HCT116 (cell line): ENCODE measurements around the gene MDM2. TPM values are rescaled to one million over a fixed set of nuclear protein-coding genes. Genes with fewer than 3 reads are reported as not detected.

Experiments
- ATAC-seq: fragments of 200-7000 bp; cut with Tn5 transposase; 2 replicates; pipeline ENCODE4 v1.9.1; 2020; ENCODE audit warnings: mild to moderate bottlenecking, moderate library complexity
- BruUV-seq: library from RNA; stranded (reverse); fragments of 400-500 nt; replicated peaks from 2 replicates; lab custom pipeline; 2021; lab: Mats Ljungman, UMichigan
- CTCF ChIA-PET: fragments of 300-600 bp; sonication (Branson Sonifier 250); formaldehyde crosslinking; loops from one replicate; lab custom pipeline; 2021; ENCODE audit warnings: antibody characterized with exemption; lab: Charles Lee
- POLR2A ChIA-PET: fragments of 300-600, 350-600 bp; sonication (Branson Sonifier 250); formaldehyde crosslinking; loops from one replicate; lab custom pipeline; 2021; ENCODE audit warnings: antibody characterized with exemption; lab: Charles Lee
- RAD21 ChIA-PET, 2 experiments: fragments of 300-600 bp; sonication (Branson Sonifier 250); formaldehyde crosslinking; loops; one replicate each; lab custom pipeline; 2023; ENCODE audit warnings: low total read pairs in 2 of 2; ENCODE audit not compliant: uncharacterized antibody in 2 of 2, unreplicated experiment in 2 of 2, low non-redundant PET in 1 of 2; lab: Charles Lee
- DNase-seq: peaks from one replicate; pipeline ENCODE4 v3.0.0-alpha.2; 2010; ENCODE audit warnings: low read depth, low spot score
- H2AFZ ChIP-seq: fragments of 200-600 bp; shearing (Covaris generic), sonication (generic); 2 replicates; pipeline ENCODE4 v1.6.1; 2017; ENCODE audit warnings: low read depth, mixed run types, mixed read lengths, antibody characterized with exemption, low read length; ENCODE audit not compliant: poor library complexity, severe bottlenecking
- H3K27ac ChIP-seq: 2 replicates; pipeline ENCODE4 v1.5.1; 2012; ENCODE audit warnings: low read depth, low read length
- H3K27me3 ChIP-seq: fragments of 200-600 bp; sonication (generic); 2 replicates; pipeline ENCODE4 v1.6.1; 2016; ENCODE audit warnings: mixed run types, low read length, mixed read lengths; ENCODE audit not compliant: insufficient read depth
- H3K36me3 ChIP-seq, 2 experiments: fragments of 200-500 bp in 1 of 2; fragments of 200-600 bp in 1 of 2; sonication (Bioruptor generic) in 1 of 2; sonication (generic) in 1 of 2; 2 replicates each; pipeline versions ENCODE4 v1.5.1 to v1.6.1; 2014 to 2016; ENCODE audit warnings: low read length in 2 of 2, inconsistent platforms in 1 of 2, mixed read lengths in 1 of 2, mixed run types in 1 of 2; ENCODE audit not compliant: insufficient read depth in 2 of 2, control insufficient read depth in 1 of 2
- H3K4me1 ChIP-seq, 2 experiments: fragments of 200-600 bp in 1 of 2; sonication (generic) in 1 of 2; 2 replicates each; pipeline versions ENCODE4 v1.5.1 to v1.6.1; 2012 to 2017; ENCODE audit warnings: low read length in 2 of 2, inconsistent platforms in 1 of 2, mild to moderate bottlenecking in 1 of 2, mixed read lengths in 1 of 2, mixed run types in 1 of 2, moderate library complexity in 1 of 2; ENCODE audit not compliant: insufficient read depth in 2 of 2, control insufficient read depth in 1 of 2
- H3K4me2 ChIP-seq: fragments of 200-600 bp; sonication (generic); 2 replicates; pipeline ENCODE4 v1.6.1; 2017; ENCODE audit warnings: mixed run types, low read length, mixed read lengths
- H3K4me3 ChIP-seq, 2 experiments: fragments of 200-600 bp in 1 of 2; sonication (generic) in 1 of 2; replicated peaks in 1 of 2; 2 replicates each; pipeline ENCODE4 v1.5.1; 2011 to 2016; ENCODE audit warnings: low read length in 2 of 2, control low read depth in 1 of 2, low read depth in 1 of 2, mild to moderate bottlenecking in 1 of 2, mixed read lengths in 1 of 2, mixed run types in 1 of 2
- H3K79me2 ChIP-seq: fragments of 200-600 bp; sonication (generic); 2 replicates; pipeline ENCODE4 v1.6.1; 2017; ENCODE audit warnings: mild to moderate bottlenecking, mixed run types, low read length, moderate library complexity, mixed read lengths; ENCODE audit not compliant: insufficient read depth
- H3K9ac ChIP-seq: fragments of 200-600 bp; sonication (generic); 2 replicates; pipeline ENCODE4 v1.6.1; 2016; ENCODE audit warnings: low read length, mixed read lengths
- H3K9me2 ChIP-seq: fragments of 200-600 bp; sonication (generic), shearing (Covaris generic); 2 replicates; pipeline ENCODE4 v1.6.1; 2017; ENCODE audit warnings: mixed run types, mild to moderate bottlenecking, moderate library complexity; ENCODE audit not compliant: insufficient read depth
- H3K9me3 ChIP-seq, 2 experiments: fragments of 200-500 bp in 1 of 2; fragments of 200-600 bp in 1 of 2; sonication (Bioruptor generic) in 1 of 2; sonication (generic) in 1 of 2; 2 replicates each; pipeline ENCODE4 v1.6.1; 2014 to 2017; ENCODE audit warnings: low read length in 2 of 2, mixed read lengths in 2 of 2, inconsistent platforms in 1 of 2, low read depth in 1 of 2, mild to moderate bottlenecking in 1 of 2, mixed run types in 1 of 2, moderate library complexity in 1 of 2; ENCODE audit not compliant: control insufficient read depth in 1 of 2, insufficient read depth in 1 of 2
- H4K20me1 ChIP-seq: fragments of 200-600 bp; sonication (generic), shearing (Covaris generic); 2 replicates; pipeline ENCODE4 v1.6.1; 2017; ENCODE audit warnings: mixed run types, mild to moderate bottlenecking, moderate library complexity; ENCODE audit not compliant: insufficient read depth
- CEBPB ChIP-seq: IDR thresholded peaks from 2 replicates; pipeline ENCODE4 v1.6.1; 2012; ENCODE audit warnings: low read depth
- CTCF ChIP-seq, 3 experiments: fragments of 200-600 bp in 1 of 3; sonication (generic) in 1 of 3; IDR thresholded peaks in 2 of 3; conservative IDR thresholded peaks in 1 of 3; 2 replicates each; pipeline ENCODE4 v1.5.1; 2012 to 2017; ENCODE audit warnings: low read depth in 2 of 3, low read length in 2 of 3, antibody characterized with exemption in 1 of 3, borderline replicate concordance in 1 of 3, control low read depth in 1 of 3, mild to moderate bottlenecking in 1 of 3, mixed read lengths in 1 of 3, mixed run types in 1 of 3, moderate library complexity in 1 of 3; ENCODE audit not compliant: insufficient read depth in 1 of 3
- EGR1 ChIP-seq: IDR thresholded peaks from 2 replicates; pipeline ENCODE4 v1.6.1; 2012; ENCODE audit warnings: low read depth
- ELF1 ChIP-seq: IDR thresholded peaks from 2 replicates; pipeline ENCODE4 v1.6.1; 2012; ENCODE audit warnings: low read depth, borderline replicate concordance
- MAX ChIP-seq: IDR thresholded peaks from 2 replicates; pipeline ENCODE4 v1.6.1; 2012
- POLR2A ChIP-seq: IDR thresholded peaks from 2 replicates; pipeline ENCODE4 v1.7.0; 2011; ENCODE audit warnings: borderline replicate concordance; ENCODE audit not compliant: insufficient read depth, insufficient read length; ENCODE audit errors: extremely low read depth
- SIN3A ChIP-seq: IDR thresholded peaks from 2 replicates; pipeline ENCODE4 v1.6.1; 2012; ENCODE audit warnings: low read depth
- SP1 ChIP-seq: IDR thresholded peaks from 2 replicates; pipeline ENCODE4 v1.6.1; 2012; ENCODE audit warnings: low read depth
- YY1 ChIP-seq: IDR thresholded peaks from 2 replicates; pipeline ENCODE4 v1.6.1; 2011; ENCODE audit warnings: low read length, low read depth, moderate library complexity, mild to moderate bottlenecking; ENCODE audit not compliant: insufficient replicate concordance; ENCODE audit errors: extremely low read depth
- ZBTB33 ChIP-seq: IDR thresholded peaks from 2 replicates; pipeline ENCODE4 v1.6.1; 2011; ENCODE audit warnings: mild to moderate bottlenecking, low read length, moderate library complexity; ENCODE audit not compliant: insufficient replicate concordance; ENCODE audit errors: extremely low read depth
- ZNF274 ChIP-seq: fragments of 200-500 bp; sonication (Bioruptor generic); IDR thresholded peaks from 2 replicates; pipeline ENCODE4 v1.6.1; 2014; ENCODE audit warnings: mild to moderate bottlenecking, low read depth, low read length, inconsistent platforms
- intact Hi-C: fragments of 100-400 bp; cut with micrococcal nuclease; formaldehyde crosslinking; loops from 2 replicates; pipeline ENCODE4 v1.10.0; 2022
- total RNA-seq: library from RNA; stranded (reverse); gene quantifications from one replicate; pipeline ENCODE4 v1.2.1, GENCODE V29; 2021; ENCODE audit not compliant: unreplicated experiment

Gene MDM2
- total RNA-seq, 1 experiment from 2014 or later, result 170 TPM

- TF ChIP-seq SP1 (no peak), ELF1 (no peak), MAX (no peak), CEBPB (no peak), POLR2A (no peak), CTCF (IDR thresholded peaks at IDR 0.05 in 2 of 3, conservative IDR thresholded peaks at IDR 0.05 in 1 of 3; ENCODE audit: borderline replicate concordance in 1 of 3, insufficient read depth in 1 of 3, low read depth in 2 of 3, low read length in 2 of 3) (no peak), EGR1 (no peak), ZBTB33 (no peak), ZNF274 (no peak), YY1 (no peak), SIN3A (no peak)
- intact Hi-C loops, result no loop called here
Observed at GRCh38 chr12:68785358-68785757, 22.6 kb upstream of the MDM2 start.

More at GRCh38 chr12:68785358-68785757, 22.6 kb upstream of the MDM2 start:
- Histone ChIP-seq H3K36me3 (no peaks in the 10 kb centered on the region), H3K79me2 (no peaks in the 10 kb centered on the region), H3K27ac (no peak overlapping the region), H3K9me3 (no peaks in the 10 kb centered on the region), H4K20me1 (no peaks in the 10 kb centered on the region), H2AFZ (no peak overlapping the region), H3K4me1 (peaks cover 8 to 12% of the 10 kb centered on the region in 2 experiments), H3K9me2 (no peaks in the 10 kb centered on the region), H3K4me3 (no peak overlapping the region), H3K27me3 (no peaks in the 10 kb centered on the region), H3K9ac (no peak overlapping the region), H3K4me2 (no peak overlapping the region)
- POLR2A ChIA-PET, result no interaction called here
- RAD21 ChIA-PET, result no interaction called here
- no TSS peak for BruUV-seq
- ATAC-seq, result no peak
- CTCF ChIA-PET, result no interaction called here
- no peak for DNase-seq
